SH-SY5Y (cell line): ENCODE measurements around the gene EMX1.

Experiments used
- GATA2 ChIP-seq: IDR thresholded peaks from 2 replicates; pipeline ENCODE4 v1.6.1; 2011; ENCODE audit warnings: mild to moderate bottlenecking, low read depth, low read length
- GATA3 ChIP-seq: IDR thresholded peaks from 2 replicates; pipeline ENCODE4 v1.6.1; 2011; ENCODE audit warnings: low read depth, mild to moderate bottlenecking, low read length, moderate library complexity

DNA sequence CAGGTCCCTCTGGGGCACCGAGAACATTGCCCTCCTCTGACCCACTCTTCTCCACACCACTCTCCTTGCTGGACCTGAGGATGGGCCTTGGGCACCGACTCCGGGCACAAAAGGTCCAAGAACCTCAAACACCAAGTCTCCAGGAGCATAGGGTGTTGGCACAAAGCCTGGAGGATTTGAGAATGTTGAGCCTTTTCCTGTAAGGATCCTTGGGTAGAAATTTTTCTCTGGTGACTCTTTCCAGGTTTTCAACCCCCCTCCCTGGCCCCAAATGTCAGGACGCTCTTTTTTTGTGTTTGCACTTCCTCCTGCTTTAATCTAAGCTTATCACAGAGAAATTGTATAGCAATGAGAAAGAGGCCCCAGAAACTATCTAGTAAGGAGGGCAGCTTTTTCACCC, 20.9 kb upstream of the EMX1 start:
- TF ChIP-seq GATA2 (no peak), GATA3 (no peak)
